NCI-H524 (cell line): ENCODE data around the gene CYLD.
A peak's percentile ranks its signal among the peaks of the same experiment; 100 is the strongest.

ENCODE experiments used
- DNase-seq, 2 experiments: peaks; one replicate each; lab custom pipeline; 2025; lab: John Stamatoyannopoulos, UW

The CYLD gene

GRCh38 chr16:50740736-50741135 lies 1.1 kb upstream of the CYLD start:
- DNase-seq: no peak

DNA sequence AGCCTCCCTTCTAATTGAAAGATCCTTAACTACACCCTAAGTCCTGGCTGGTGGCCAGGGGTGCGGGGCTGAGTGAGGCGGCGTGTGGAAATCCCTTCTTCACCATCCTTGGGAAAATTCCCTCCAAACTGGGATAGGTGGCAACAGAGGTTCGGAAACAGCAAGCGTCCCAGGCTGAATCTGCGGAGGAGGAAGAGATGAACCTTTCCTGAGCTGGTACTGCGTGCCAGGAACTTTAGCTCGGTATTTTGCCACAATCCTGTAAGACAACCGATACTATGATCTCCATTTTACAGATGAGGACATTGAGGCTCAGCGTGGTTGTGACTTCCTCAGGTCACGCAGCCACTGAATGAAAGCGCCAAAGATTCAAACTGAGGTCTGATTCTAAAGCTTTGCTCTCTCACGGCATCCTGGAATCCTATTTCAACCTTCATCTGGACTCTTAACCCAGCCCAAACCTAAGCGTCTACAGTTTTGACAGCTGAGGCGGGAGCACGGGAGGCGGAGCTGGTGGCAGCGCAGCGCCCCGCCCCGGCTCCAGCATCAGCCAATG lies 583 bp upstream of the CYLD start:
- peak; percentile 21 to 52 for DNase-seq

- DNase-seq: peak in 1 of 2 experiments; percentile 12
Observed at GRCh38 chr16:50742576-50743200, 802 bp downstream of the CYLD start.

DNA sequence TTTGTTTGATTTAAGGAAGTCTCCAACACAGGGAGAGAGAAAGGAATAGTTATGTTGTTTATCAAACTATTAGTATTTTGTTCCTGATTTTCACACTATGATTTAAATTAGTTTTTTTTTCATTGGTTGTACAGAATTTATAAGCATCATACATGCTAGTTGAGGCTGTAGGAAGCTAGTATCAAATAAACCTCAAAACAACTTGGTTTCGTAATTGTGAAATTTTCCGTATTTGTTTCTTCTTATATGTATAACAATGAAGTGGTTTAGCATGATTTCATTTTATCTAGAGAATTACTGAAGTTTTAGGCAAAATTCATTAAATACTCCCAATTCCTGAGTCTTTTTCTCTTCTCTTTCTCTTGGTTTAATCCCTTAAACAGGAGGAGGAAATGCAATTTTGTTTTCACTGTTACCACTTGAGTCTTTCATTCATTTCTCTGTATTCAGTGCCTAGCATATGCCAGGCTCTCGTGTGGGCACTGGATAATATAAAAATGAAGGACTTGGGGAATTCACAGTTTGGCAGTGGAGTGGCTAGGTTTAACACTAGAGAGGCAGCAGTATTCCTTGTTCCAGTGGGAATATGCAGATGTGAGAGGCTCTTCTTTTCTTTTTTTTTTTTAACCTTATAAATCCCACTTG lies 1.8 kb downstream of the CYLD start:
- DNase-seq: no peak

DNA sequence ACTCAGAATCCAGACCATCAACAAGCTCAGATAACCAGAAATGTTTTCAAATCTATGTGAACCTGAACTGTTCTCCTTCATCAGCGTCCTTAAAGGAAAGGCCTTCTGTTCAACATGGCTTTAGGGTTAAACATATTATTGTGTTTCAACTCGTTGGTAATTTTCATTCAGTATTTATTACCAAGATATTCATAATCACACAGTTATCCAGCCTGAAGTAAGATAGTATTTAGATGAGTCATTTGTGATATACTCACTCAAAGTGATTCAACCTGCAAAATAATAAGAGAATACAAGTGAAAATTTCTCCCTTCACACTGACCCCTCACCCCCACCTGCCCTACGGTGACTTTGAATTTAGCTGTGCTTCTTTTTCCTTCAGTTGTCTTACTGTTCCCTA lies 3.0 kb downstream of the CYLD start:
- DNase-seq: no peak

- no peak for DNase-seq
Observed at GRCh38 chr16:50745940-50746339, 4.1 kb downstream of the CYLD start.

DNA sequence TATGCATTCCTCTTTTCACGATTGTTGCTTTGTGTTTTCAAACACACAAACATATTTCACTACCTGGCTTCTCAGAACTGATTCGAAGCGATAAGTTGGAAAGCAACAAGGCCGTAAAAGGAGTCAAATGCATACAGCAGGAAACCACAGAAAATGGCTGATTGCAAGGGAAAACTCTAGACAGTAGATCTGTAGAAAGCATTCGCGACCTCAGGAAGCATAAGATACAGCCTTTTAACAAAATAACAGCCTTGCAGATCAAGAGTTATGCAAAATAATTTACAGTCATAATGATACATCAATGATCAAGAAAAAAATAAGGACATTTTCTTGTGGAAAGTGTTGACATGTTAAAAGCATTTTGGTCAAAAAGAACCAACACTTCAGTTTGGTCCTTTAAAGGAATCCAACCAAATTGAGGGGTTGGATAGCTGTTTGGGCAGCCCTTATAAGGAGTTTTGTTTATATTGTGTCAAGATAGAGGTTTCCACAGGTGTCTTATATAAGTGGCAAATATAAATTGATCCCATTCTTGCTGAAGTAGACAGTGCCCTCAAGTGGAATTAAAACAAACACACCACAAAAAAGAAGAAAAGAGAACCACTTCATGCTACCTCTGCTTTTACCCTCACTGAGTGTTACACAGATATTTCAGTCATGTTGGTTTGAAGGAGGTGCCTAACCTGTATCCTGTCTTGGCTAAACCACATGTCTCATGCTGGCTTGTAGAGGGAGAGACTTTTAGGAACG lies 5.5 kb downstream of the CYLD start:
- DNase-seq: peak in 1 of 2 experiments; percentile 46

DNA sequence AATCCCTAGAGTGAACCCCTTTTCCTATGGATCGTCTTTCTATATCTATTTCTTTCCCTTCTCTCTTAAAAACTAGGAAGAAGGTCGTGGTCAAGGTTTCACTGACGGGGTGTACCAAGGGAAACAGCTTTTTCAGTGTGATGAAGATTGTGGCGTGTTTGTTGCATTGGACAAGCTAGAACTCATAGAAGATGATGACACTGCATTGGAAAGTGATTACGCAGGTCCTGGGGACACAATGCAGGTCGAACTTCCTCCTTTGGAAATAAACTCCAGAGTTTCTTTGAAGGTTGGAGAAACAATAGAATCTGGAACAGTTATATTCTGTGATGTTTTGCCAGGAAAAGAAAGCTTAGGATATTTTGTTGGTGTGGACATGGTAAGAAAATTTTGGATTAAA lies 9.6 kb downstream of the CYLD start:
- no peak for DNase-seq

- DNase-seq: no peak
Observed at GRCh38 chr16:50752471-50753235, 10.8 kb downstream of the CYLD start.

GRCh38 chr16:50756473-50756872 lies 14.6 kb downstream of the CYLD start:
- DNase-seq: no peak

- DNase-seq: no peak
Observed at GRCh38 chr16:50761267-50761666, 19.4 kb downstream of the CYLD start.

- no peak for DNase-seq
Observed at GRCh38 chr16:50762241-50762640, 20.4 kb downstream of the CYLD start.

DNA sequence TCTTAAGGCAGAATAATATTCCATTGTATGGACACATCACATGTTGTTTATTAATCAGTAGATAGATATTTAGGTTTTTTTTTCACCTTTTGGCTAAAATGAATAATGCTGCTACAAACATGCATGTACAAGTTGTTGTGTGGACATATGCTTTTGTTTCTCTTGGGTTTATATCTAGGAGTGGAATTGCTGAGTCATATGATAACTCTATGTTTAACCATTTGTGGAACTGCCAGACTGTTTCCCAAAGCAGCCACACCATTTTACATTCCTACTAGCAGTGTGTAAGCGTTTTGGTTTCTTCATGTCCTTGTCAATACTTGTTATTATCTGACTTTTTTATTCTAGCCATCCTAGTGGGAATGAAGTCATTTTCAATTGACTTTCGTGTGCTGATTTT lies 21.3 kb downstream of the CYLD start:
- no peak for DNase-seq

DNA sequence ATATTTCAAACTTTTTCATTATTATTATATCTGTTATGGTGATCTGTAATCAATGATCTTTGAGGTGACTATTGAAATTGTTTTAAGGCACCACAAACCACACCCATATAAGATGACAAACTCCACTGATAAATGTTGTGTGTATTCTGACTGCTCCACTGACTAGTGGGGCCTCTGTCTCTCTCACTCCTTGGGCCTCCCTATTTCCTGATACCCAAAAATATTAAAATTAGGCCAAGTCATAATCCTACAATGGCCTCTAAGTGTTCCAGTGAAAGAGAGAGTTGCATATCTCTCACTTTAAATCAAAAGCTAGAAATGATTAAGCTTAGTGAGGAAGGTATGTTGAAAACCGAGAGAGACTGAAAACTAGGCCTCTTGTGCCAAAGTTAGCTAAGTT lies 23.4 kb downstream of the CYLD start:
- no peak for DNase-seq

GRCh38 chr16:50765861-50766260 lies 24.0 kb downstream of the CYLD start:
- DNase-seq: no peak

- DNase-seq: no peak
Observed at GRCh38 chr16:50767197-50767596, 25.3 kb downstream of the CYLD start.

GRCh38 chr16:50771366-50771765 lies 29.5 kb downstream of the CYLD start:
- no peak for DNase-seq

DNA sequence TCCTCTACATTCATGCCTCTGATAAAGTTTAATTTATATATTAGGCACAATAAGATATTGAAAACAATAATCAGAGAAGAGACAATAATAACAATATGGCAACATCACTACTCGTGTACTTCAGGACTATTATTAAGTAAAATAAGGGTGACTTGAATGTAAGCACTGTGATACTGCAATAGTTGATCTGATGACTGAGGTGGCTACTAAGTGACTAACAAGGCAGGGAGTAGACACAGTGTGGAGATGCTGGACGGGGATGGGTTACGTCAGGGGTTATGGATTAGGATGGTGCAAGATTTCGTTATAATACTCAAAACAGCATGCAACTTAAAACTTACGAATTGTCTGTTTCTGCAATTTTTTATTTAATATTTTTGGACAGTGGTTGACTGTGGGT lies 32.5 kb downstream of the CYLD start:
- DNase-seq: no peak

GRCh38 chr16:50774960-50775359 lies 33.1 kb downstream of the CYLD start:
- DNase-seq: no peak

DNA sequence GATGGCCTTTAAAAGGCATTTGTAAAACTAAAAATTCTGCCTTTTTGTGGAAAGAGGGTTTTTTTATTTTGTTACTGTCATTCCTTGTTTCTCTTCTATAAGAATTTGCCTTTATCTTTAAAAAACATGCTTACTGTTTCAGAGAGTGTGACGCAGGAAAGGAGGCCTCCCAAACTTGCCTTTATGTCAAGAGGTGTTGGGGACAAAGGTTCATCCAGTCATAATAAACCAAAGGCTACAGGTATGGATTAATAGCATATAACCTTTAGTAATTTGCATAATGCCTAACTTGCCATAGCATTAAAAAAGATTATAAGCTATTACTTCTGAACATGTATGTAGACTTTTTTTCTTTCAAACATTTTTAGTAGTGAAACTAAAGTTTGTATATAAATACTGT lies 34.2 kb downstream of the CYLD start:
- DNase-seq: no peak

GRCh38 chr16:50778284-50779163 lies 36.6 kb downstream of the CYLD start:
- DNase-seq: no peak
